HAP-1 (cell line): ENCODE measurements around the gene PRKD1.

Source experiments
- DNase-seq, 2 experiments: peaks; one replicate each; pipeline ENCODE4 v3.0.0-alpha.2; 2016 to 2020; ENCODE audit warnings: low spot score in 2 of 2
- H3K27me3 ChIP-seq: fragments of 250-450 bp; sonication (Bioruptor Pico); 2 replicates; pipeline ENCODE4 v1.5.1; 2020; ENCODE audit warnings: low read depth, mild to moderate bottlenecking, moderate library complexity
- H3K36me3 ChIP-seq: fragments of 250-450 bp; sonication (Bioruptor Pico); replicated peaks from 2 replicates; pipeline ENCODE4 v1.5.1; 2020; ENCODE audit warnings: mild to moderate bottlenecking
- H3K4me1 ChIP-seq: fragments of 250-450 bp; sonication (Bioruptor Pico); 2 replicates; pipeline ENCODE4 v1.5.1; 2020; ENCODE audit warnings: mild to moderate bottlenecking
- H3K4me3 ChIP-seq: fragments of 250-450 bp; sonication (Bioruptor Pico); 2 replicates; pipeline ENCODE4 v1.5.1; 2020; ENCODE audit warnings: mild to moderate bottlenecking, moderate library complexity
- H3K9me3 ChIP-seq: fragments of 250-450 bp; sonication (Bioruptor Pico); 2 replicates; pipeline ENCODE4 v1.5.1; 2020; ENCODE audit warnings: mild to moderate bottlenecking, moderate library complexity
- in situ Hi-C: fragments of 300-500 bp; cut with MboI; formaldehyde crosslinking; loops from 3 replicates; pipeline ENCODE4 v1.14.3; 2020; ENCODE audit warnings: low sequenced_read_pairs, inconsistent platforms, mixed read lengths

The PRKD1 gene

GRCh38 chr14:29674566-29675285, 252.9 kb downstream of the PRKD1 start:
- in situ Hi-C loops = no loop called here
- H3K27me3 ChIP-seq = no peaks in the 10 kb centered on the region
- H3K4me1 ChIP-seq = peaks cover 14% of the 10 kb centered on the region
- H3K4me3 ChIP-seq = no peak overlapping the region
- DNase-seq = no peak
- H3K36me3 ChIP-seq = no peaks in the 10 kb centered on the region
- no peaks in the 10 kb centered on the region for H3K9me3 ChIP-seq

DNA sequence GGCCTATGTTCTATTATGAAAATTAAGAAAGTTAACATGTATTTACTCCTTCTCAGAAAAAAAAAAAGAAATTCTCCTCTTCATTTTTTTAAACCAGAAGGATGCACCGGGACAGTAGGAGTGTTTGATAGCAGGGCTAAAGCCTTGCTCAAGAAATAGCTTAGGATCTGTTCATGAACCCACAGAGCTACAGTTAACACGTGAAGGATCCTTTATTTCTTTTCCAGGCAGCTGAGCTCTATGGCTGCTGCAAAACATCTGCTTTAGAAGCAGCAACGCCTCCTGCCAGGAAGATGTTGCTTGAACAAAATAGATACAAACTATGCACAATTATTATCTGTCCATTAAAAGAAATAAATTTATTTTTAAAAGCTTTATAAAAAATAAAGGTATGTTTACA, 254.8 kb downstream of the PRKD1 start:
- in situ Hi-C loops = no loop called here
- no peak overlapping the region for H3K4me3 ChIP-seq
- H3K4me1 ChIP-seq = peaks cover 23% of the 10 kb centered on the region
- no peaks in the 10 kb centered on the region for H3K27me3 ChIP-seq
- H3K36me3 ChIP-seq = no peaks in the 10 kb centered on the region
- no peaks in the 10 kb centered on the region for H3K9me3 ChIP-seq
- DNase-seq = no peak

DNA sequence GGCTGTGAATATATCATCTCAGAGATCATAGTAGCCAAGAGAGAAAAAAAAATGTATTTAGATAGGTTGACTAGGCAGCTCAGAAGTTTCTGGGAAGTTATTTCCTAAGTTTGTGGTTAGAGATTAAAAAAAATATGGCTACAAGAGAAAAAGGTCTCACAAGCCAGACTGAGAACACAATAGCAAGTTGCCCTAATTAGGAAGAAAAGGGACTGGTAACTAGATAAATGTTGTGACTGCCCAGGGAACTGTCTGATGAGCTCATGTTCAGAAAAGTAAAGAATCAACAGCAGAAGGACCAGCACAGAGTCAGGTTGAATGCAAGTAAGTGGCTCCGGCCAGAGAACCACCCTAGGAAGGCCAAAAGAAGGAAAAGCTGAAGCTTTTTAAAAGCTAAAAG, 256.6 kb downstream of the PRKD1 start:
- in situ Hi-C loops = no loop called here
- H3K36me3 ChIP-seq = no peaks in the 10 kb centered on the region
- peaks cover 28% of the 10 kb centered on the region for H3K4me1 ChIP-seq
- H3K4me3 ChIP-seq = no peak overlapping the region
- H3K27me3 ChIP-seq = no peaks in the 10 kb centered on the region
- DNase-seq = no peak
- no peaks in the 10 kb centered on the region for H3K9me3 ChIP-seq

GRCh38 chr14:29668201-29668600, 259.4 kb downstream of the PRKD1 start:
- in situ Hi-C loops = no loop called here
- peak in 1 of 2 experiments; percentile 93 for DNase-seq

GRCh38 chr14:29664515-29664914, 263.1 kb downstream of the PRKD1 start:
- Histone ChIP-seq H3K4me3 (no peak overlapping the region), H3K4me1 (peaks cover 14% of the 10 kb centered on the region), H3K9me3 (no peaks in the 10 kb centered on the region), H3K27me3 (no peaks in the 10 kb centered on the region), H3K36me3 (no peaks in the 10 kb centered on the region)
- DNase-seq = no peak
- in situ Hi-C loops = no loop called here

More at GRCh38 chr14:29668201-29668600, 259.4 kb downstream of the PRKD1 start:
- no peaks in the 10 kb centered on the region for H3K27me3 ChIP-seq
- no peak overlapping the region for H3K4me3 ChIP-seq
- H3K9me3 ChIP-seq = no peaks in the 10 kb centered on the region
- H3K36me3 ChIP-seq = no peaks in the 10 kb centered on the region
- peaks cover 19% of the 10 kb centered on the region for H3K4me1 ChIP-seq

DNA sequence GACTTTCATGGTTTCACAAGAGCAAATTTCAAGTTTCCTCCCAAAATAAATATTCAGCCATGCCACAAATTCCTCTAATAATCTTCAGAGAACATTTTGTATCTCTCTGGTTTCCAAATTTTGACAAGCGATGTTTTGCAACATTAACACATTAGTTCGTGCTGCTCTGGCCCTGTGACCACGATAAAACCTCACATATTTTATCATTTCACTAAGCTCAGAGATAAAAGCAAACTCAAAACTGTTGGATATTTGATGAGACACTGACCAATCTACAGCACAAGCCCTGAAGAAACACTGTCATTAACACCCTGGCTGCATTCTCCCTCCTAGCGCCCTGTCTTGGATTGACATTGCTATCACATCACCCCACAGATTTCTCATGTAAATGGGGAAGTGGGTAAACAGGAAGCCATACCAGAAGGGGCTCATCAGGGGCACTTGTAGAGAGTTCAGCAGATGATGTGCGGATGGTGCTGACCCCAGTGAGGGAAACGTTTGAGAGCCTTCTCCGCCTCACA, 264.3 kb downstream of the PRKD1 start:
- Histone ChIP-seq H3K9me3 (no peaks in the 10 kb centered on the region), H3K4me1 (peaks cover 8% of the 10 kb centered on the region), H3K4me3 (no peak overlapping the region), H3K36me3 (no peaks in the 10 kb centered on the region), H3K27me3 (no peaks in the 10 kb centered on the region)
- in situ Hi-C loops = no loop called here
- DNase-seq = no peak

- in situ Hi-C loops = no loop called here
- H3K9me3 ChIP-seq = no peaks in the 10 kb centered on the region
- H3K4me1 ChIP-seq = peaks cover 16% of the 10 kb centered on the region
- no peaks in the 10 kb centered on the region for H3K36me3 ChIP-seq
- H3K27me3 ChIP-seq = no peaks in the 10 kb centered on the region
- no peak for DNase-seq
- no peak overlapping the region for H3K4me3 ChIP-seq
Observed at GRCh38 chr14:29654901-29655550, 272.6 kb downstream of the PRKD1 start.

GRCh38 chr14:29653303-29653702, 274.3 kb downstream of the PRKD1 start:
- Histone ChIP-seq H3K4me1 (peaks cover 16% of the 10 kb centered on the region), H3K4me3 (no peak overlapping the region), H3K36me3 (no peaks in the 10 kb centered on the region), H3K27me3 (no peaks in the 10 kb centered on the region), H3K9me3 (no peaks in the 10 kb centered on the region)
- in situ Hi-C loops = no loop called here
- DNase-seq = no peak

- Histone ChIP-seq H3K4me1 (peaks cover 16% of the 10 kb centered on the region), H3K4me3 (no peak overlapping the region), H3K36me3 (no peaks in the 10 kb centered on the region), H3K9me3 (no peaks in the 10 kb centered on the region), H3K27me3 (no peaks in the 10 kb centered on the region)
- DNase-seq = no peak
- in situ Hi-C loops = no loop called here
Observed at GRCh38 chr14:29652571-29652970, 275.1 kb downstream of the PRKD1 start.

- Histone ChIP-seq H3K9me3 (no peaks in the 10 kb centered on the region), H3K27me3 (no peaks in the 10 kb centered on the region), H3K4me1 (peaks cover 16% of the 10 kb centered on the region), H3K4me3 (no peak overlapping the region), H3K36me3 (no peaks in the 10 kb centered on the region)
- in situ Hi-C loops = no loop called here
- DNase-seq = no peak
Observed at GRCh38 chr14:29650554-29651269, 276.9 kb downstream of the PRKD1 start.

DNA sequence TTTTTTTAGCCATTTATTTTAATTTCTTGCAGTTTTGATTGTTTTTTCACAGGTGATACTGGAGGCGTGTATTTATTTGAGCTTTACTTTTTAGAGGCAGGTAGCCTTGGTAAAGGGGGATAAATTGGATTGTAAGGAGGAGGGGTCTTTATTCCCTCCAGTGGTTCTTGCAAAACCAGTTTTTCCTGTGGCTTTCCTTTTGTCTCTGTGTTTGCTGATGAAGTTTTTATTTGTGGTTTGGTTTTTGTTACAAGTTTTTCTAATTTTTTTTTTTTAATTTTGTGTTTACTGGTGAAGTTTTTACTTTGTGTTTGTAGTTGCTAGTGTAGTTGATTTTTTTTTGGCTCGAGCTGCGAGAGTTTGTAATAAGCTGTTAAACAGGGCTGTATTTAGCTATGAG, 278.5 kb downstream of the PRKD1 start:
- no peak overlapping the region for H3K4me3 ChIP-seq
- H3K36me3 ChIP-seq = no peaks in the 10 kb centered on the region
- no peaks in the 10 kb centered on the region for H3K27me3 ChIP-seq
- DNase-seq = no peak
- in situ Hi-C loops = no loop called here
- no peaks in the 10 kb centered on the region for H3K9me3 ChIP-seq
- peaks cover 10% of the 10 kb centered on the region for H3K4me1 ChIP-seq

DNA sequence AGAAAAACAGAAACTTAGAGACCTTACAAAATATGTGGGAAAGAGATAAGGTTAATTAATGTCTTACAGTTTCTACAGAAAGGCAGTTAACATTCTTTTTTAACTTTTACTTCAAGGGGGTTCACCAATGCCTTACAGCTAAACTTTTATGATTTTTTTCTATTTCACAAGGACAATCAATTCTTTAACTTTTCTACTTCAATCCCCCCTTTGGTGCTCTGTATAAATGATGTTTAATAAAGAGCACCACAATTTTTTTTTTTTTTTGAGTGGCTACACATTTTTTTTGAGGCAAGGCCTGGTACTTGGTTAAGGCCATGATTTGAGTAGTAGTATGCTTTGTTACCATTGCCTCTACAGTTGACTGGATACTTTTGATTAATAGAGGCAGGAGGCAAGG, 279.6 kb downstream of the PRKD1 start:
- Histone ChIP-seq H3K36me3 (no peaks in the 10 kb centered on the region), H3K4me1 (peaks cover 12% of the 10 kb centered on the region), H3K4me3 (no peak overlapping the region), H3K9me3 (no peaks in the 10 kb centered on the region), H3K27me3 (no peaks in the 10 kb centered on the region)
- DNase-seq = no peak
- in situ Hi-C loops = no loop called here

DNA sequence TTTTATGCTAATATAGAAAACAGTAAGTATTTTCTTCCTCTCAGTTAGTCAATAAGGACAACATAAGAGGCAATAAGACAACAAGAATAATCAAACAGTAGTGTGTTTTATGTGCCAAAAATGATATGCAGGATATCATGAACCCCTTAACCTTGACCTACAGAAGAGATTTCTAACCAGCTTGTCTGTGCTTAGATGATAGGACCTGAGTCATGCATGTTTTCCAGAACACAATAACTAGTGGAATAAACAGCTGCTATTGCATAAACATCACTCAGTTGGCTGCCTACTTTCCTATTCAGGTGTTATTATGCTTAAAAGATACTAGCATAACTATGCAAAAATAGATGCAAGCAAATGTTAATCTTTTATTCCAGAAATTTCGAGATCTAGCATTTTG, 282.5 kb downstream of the PRKD1 start:
- in situ Hi-C loops = no loop called here
- Histone ChIP-seq H3K4me3 (no peak overlapping the region), H3K4me1 (peaks cover 7% of the 10 kb centered on the region), H3K9me3 (no peaks in the 10 kb centered on the region), H3K36me3 (no peaks in the 10 kb centered on the region), H3K27me3 (no peaks in the 10 kb centered on the region)
- DNase-seq = no peak
